Esophagus squamous epithelium (tissue), 5 donors: Measurements from ENCODE around the gene CIB2. TPM values are rescaled to one million over a fixed set of nuclear protein-coding genes. Genes with fewer than 3 reads are reported as not detected.

Source experiments
- DNase-seq: peaks from one replicate; lab custom pipeline; 2025; lab: John Stamatoyannopoulos, UW
- H3K27ac ChIP-seq, 4 donors: fragments of 200-600 bp; sonication (generic); one replicate each; pipeline ENCODE4 v1.5.1; 2016 to 2019; ENCODE audit warnings: mild to moderate bottlenecking in 1 of 4
- H3K27me3 ChIP-seq, 4 donors: fragments of 200-600 bp; sonication (generic); 1 replicate in 3 of 4; 2 replicates in 1 of 4; pipeline versions ENCODE4 v1.5.1 to v1.6.0; 2017 to 2021; ENCODE audit warnings: antibody characterized with exemption in 1 of 4
- H3K36me3 ChIP-seq, 3 donors: fragments of 200-600 bp; sonication (generic); one replicate each; pipeline ENCODE4 v1.5.1; 2016 to 2019
- H3K4me1 ChIP-seq, 3 donors: fragments of 200-600 bp; sonication (generic); one replicate each; pipeline ENCODE4 v1.5.1; 2017 to 2019
- H3K4me3 ChIP-seq, 4 donors: fragments of 200-600 bp; sonication (generic); 1 replicate in 3 of 4; 2 replicates in 1 of 4; pipeline ENCODE4 v1.5.1; 2016 to 2019; ENCODE audit warnings: mild to moderate bottlenecking in 2 of 4, moderate library complexity in 1 of 4
- H3K9me3 ChIP-seq, 3 donors: fragments of 200-600 bp; sonication (generic); one replicate each; pipeline ENCODE4 v1.5.1; 2016 to 2019
- POLR2A ChIP-seq, 4 donors: fragments of 450-650 bp; IDR thresholded peaks; one replicate each; pipeline ENCODE4 v1.6.1; 2017; ENCODE audit warnings: antibody characterized with exemption in 4 of 4, mild to moderate bottlenecking in 4 of 4, moderate library complexity in 3 of 4
- WGBS, 2 donors: methylation state at CpG; one replicate each; pipeline ENCODE4 v1.1.5; 2018; 5-methylcytosine and 5-hydroxymethylcytosine counted together
- intact Hi-C: fragments of 100-400 bp; cut with DNase I; formaldehyde crosslinking; loops from one replicate; pipeline ENCODE4 v1.15.0; 2022
- total RNA-seq, 4 donors: library from RNA; depleted of rRNA; stranded (reverse); fragments of >200 nt; gene quantifications; one replicate each; pipeline ENCODE4 v1.1.0, GENCODE V29; 2016
- TF ChIP-seq, protein P1 (sequence below), 6 experiments: fragments of 450-650 bp in 4 of 6; fragments of 200-600 bp in 2 of 6; sonication (generic) in 2 of 6; IDR thresholded peaks; one replicate each; pipeline ENCODE4 v1.5.1; 2016 to 2019; ENCODE audit warnings: antibody characterized with exemption in 6 of 6, mild to moderate bottlenecking in 4 of 6, moderate library complexity in 4 of 6
- donor health status: DM: yes; HTN: yes; CAD: no.

CIB2 gene
- total RNA-seq, 4 donors from 2014 or later: 1.1 to 11.8 (median 1.5) TPM

- Histone ChIP-seq H3K27ac (no peak overlapping the region), H3K4me3 (no peak overlapping the region), H3K36me3 (no peaks in the 10 kb centered on the region), H3K27me3 (no peaks in the 10 kb centered on the region), H3K9me3 (no peaks in the 10 kb centered on the region), H3K4me1 (peaks cover 0 to 15% (median 0%) of the 10 kb centered on the region in 3 donors)
- intact Hi-C loops: no loop called here
- DNase-seq: no peak
- WGBS, 2 donors: 83 to 100% methylated on average over 2 to 3 of the region's 3 CpGs
- TF ChIP-seq, protein P1, sequence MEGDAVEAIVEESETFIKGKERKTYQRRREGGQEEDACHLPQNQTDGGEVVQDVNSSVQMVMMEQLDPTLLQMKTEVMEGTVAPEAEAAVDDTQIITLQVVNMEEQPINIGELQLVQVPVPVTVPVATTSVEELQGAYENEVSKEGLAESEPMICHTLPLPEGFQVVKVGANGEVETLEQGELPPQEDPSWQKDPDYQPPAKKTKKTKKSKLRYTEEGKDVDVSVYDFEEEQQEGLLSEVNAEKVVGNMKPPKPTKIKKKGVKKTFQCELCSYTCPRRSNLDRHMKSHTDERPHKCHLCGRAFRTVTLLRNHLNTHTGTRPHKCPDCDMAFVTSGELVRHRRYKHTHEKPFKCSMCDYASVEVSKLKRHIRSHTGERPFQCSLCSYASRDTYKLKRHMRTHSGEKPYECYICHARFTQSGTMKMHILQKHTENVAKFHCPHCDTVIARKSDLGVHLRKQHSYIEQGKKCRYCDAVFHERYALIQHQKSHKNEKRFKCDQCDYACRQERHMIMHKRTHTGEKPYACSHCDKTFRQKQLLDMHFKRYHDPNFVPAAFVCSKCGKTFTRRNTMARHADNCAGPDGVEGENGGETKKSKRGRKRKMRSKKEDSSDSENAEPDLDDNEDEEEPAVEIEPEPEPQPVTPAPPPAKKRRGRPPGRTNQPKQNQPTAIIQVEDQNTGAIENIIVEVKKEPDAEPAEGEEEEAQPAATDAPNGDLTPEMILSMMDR (IDR thresholded peaks at IDR 0.05): no peak
- no peak for TF ChIP-seq POLR2A (IDR thresholded peaks at IDR 0.05)
Measured at GRCh38 chr15:78142332-78142731, 11.1 kb upstream of the CIB2 start.

DNA sequence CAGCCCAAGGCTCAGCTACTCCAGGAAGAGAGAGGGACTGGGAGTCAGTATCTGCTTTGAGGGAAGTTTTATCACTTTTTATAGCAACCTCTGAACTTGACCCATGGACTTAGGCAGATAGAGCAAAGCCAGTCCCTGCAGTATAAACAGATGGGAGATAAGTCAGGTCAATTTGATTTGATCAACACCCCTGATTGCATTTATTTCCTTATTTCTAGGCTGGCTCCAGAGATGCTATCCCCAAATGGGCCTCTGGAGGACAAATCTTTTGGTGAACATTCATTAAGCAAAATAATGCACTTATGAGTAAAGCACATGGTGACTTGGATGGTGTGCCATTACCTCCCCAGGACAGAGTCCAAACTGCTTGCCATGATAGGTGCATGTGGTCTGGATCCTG lies 9.0 kb upstream of the CIB2 start:
- intact Hi-C loops: no loop called here
- Histone ChIP-seq H3K4me3 (no peak overlapping the region), H3K27ac (no peak overlapping the region), H3K27me3 (no peaks in the 10 kb centered on the region), H3K4me1 (no peaks in the 10 kb centered on the region), H3K9me3 (no peaks in the 10 kb centered on the region), H3K36me3 (no peaks in the 10 kb centered on the region)
- no peak for TF ChIP-seq POLR2A (IDR thresholded peaks at IDR 0.05)
- TF ChIP-seq, protein P1 (IDR thresholded peaks at IDR 0.05): no peak
- no peak for DNase-seq

GRCh38 chr15:78139578-78139977 lies 8.3 kb upstream of the CIB2 start:
- no peaks in the 10 kb centered on the region for H3K4me1 ChIP-seq
- H3K4me3 ChIP-seq: no peak overlapping the region
- no peaks in the 10 kb centered on the region for H3K36me3 ChIP-seq
- no peaks in the 10 kb centered on the region for H3K27me3 ChIP-seq
- H3K9me3 ChIP-seq: no peaks in the 10 kb centered on the region
- intact Hi-C loops: no loop called here
- WGBS, 2 donors: 86 to 93% methylated on average over 3 to 5 of the region's 5 CpGs
- DNase-seq: no peak
- H3K27ac ChIP-seq: no peak overlapping the region
- no peak for TF ChIP-seq POLR2A (IDR thresholded peaks at IDR 0.05)
- TF ChIP-seq, protein P1 (IDR thresholded peaks at IDR 0.05): no peak

- H3K27ac ChIP-seq: peak overlapping the region; percentile 37 to 68 (median 62)
- peaks cover 18 to 36% (median 23%) of the 10 kb centered on the region in 3 donors for H3K4me1 ChIP-seq
- no peaks in the 10 kb centered on the region for H3K9me3 ChIP-seq
- no peak overlapping the region for H3K4me3 ChIP-seq
- no peaks in the 10 kb centered on the region for H3K27me3 ChIP-seq
- no peaks in the 10 kb centered on the region for H3K36me3 ChIP-seq
- TF ChIP-seq, protein P1 (IDR thresholded peaks at IDR 0.05): no peak
- 19 to 78% methylated on average over 2 of the region's 2 CpGs for WGBS, 2 donors
- DNase-seq: no peak
- intact Hi-C loops: loop anchor here (5.0 kb wide), 1 partner anchor 64 kb away; no protein-coding TSS in a partner anchor
Measured at GRCh38 chr15:78133801-78134200, 2.6 kb upstream of the CIB2 start.

- Histone ChIP-seq H3K27me3 (no peaks in the 10 kb centered on the region), H3K36me3 (no peaks in the 10 kb centered on the region), H3K4me3 (peak overlapping the region; percentile 33 to 83 (median 73)), H3K4me1 (peaks cover 18 to 36% (median 23%) of the 10 kb centered on the region in 3 donors), H3K27ac (peak overlapping the region in 3 of 4 donors; percentile 65 to 87 (median 86)), H3K9me3 (no peaks in the 10 kb centered on the region)
- WGBS, 2 donors: 83 to 84% methylated on average over 2 to 8 of the region's 51 CpGs
- intact Hi-C loops: loop anchor here (5.0 kb wide), 1 partner anchor 67 kb away; no protein-coding TSS in a partner anchor
- TF ChIP-seq, protein P1 (IDR thresholded peaks at IDR 0.05): no peak
- TF ChIP-seq POLR2A (IDR thresholded peaks at IDR 0.05): no peak
- DNase-seq: no peak
Measured at GRCh38 chr15:78130466-78131294, 565 bp downstream of the CIB2 start.
